ENCODE results near the gene ZNF324B.
"Not testable (repeated sequence)": the region's sequence is repeated elsewhere in the genome, so short reads cannot be mapped to it uniquely, and the experiment has no call there.

Gene ZNF324B

GRCh38 chr19:58451358-58452101 lies at the start of gene ZNF324B:
Gene ZNF324B, plus strand, starts transcription at chr19:58451622. Its CDS starts 2,080 bp downstream, at chr19:58453702.
- peak; percentile 82 to 92 (median 86) for DNase-seq (ENCODE audit: low read depth in 2 of 3, low spot score in 2 of 3)

- no peak for DNase-seq (ENCODE audit: low read depth in 2 of 3, low spot score in 2 of 3)
Observed at GRCh38 chr19:58401840-58402421, 49.5 kb upstream of the ZNF324B start.

GRCh38 chr19:58403920-58404478 lies 47.4 kb upstream of the ZNF324B start:
- not testable (repeated sequence) for DNase-seq (ENCODE audit: low read depth in 2 of 3, low spot score in 2 of 3)

- no peak for DNase-seq (ENCODE audit: low read depth in 2 of 3, low spot score in 2 of 3)
Observed at GRCh38 chr19:58406818-58407657, 44.4 kb upstream of the ZNF324B start.

GRCh38 chr19:58407658-58408151 lies 43.7 kb upstream of the ZNF324B start:
- DNase-seq (ENCODE audit: low read depth in 2 of 3, low spot score in 2 of 3): no peak

- DNase-seq (ENCODE audit: low read depth in 2 of 3, low spot score in 2 of 3): peak; percentile 78 to 90 (median 88)
Observed at GRCh38 chr19:58408152-58409009, 43.0 kb upstream of the ZNF324B start, which contains the start of gene ZNF584. Gene ZNF584, plus strand, starts transcription at chr19:58408649. Its CDS starts 499 bp downstream, at chr19:58409148.

GRCh38 chr19:58409010-58409790 lies 42.2 kb upstream of the ZNF324B start:
- no peak for DNase-seq (ENCODE audit: low read depth in 2 of 3, low spot score in 2 of 3)

GRCh38 chr19:58416604-58417003 lies 34.8 kb upstream of the ZNF324B start:
- DNase-seq (ENCODE audit: low read depth in 2 of 3, low spot score in 2 of 3): no peak

GRCh38 chr19:58417071-58417470 lies 34.4 kb upstream of the ZNF324B start:
- no peak for DNase-seq (ENCODE audit: low read depth in 2 of 3, low spot score in 2 of 3)

GRCh38 chr19:58428617-58429016 lies 22.8 kb upstream of the ZNF324B start:
- DNase-seq (ENCODE audit: low read depth in 2 of 3, low spot score in 2 of 3): no peak

GRCh38 chr19:58429745-58430144 lies 21.7 kb upstream of the ZNF324B start:
- no peak for DNase-seq (ENCODE audit: low read depth in 2 of 3, low spot score in 2 of 3)

- no peak for DNase-seq (ENCODE audit: low read depth in 2 of 3, low spot score in 2 of 3)
Observed at GRCh38 chr19:58434217-58434616, 17.2 kb upstream of the ZNF324B start.

GRCh38 chr19:58439576-58440554 lies 11.6 kb upstream of the ZNF324B start, which contains the start of gene ZNF132:
Gene ZNF132, minus strand, starts transcription at chr19:58440153. Its CDS starts 332 bp downstream, at chr19:58439821.
- peak; percentile 63 to 88 (median 80) for DNase-seq (ENCODE audit: low read depth in 2 of 3, low spot score in 2 of 3)

- DNase-seq (ENCODE audit: low read depth in 2 of 3, low spot score in 2 of 3): no peak
Observed at GRCh38 chr19:58440556-58440955, 10.9 kb upstream of the ZNF324B start.

GRCh38 chr19:58442986-58443385 lies 8.4 kb upstream of the ZNF324B start:
- DNase-seq (ENCODE audit: low read depth in 2 of 3, low spot score in 2 of 3): not testable (repeated sequence)

GRCh38 chr19:58448860-58449259 lies 2.6 kb upstream of the ZNF324B start:
- DNase-seq (ENCODE audit: low read depth in 2 of 3, low spot score in 2 of 3): not testable (repeated sequence)

- DNase-seq (ENCODE audit: low read depth in 2 of 3, low spot score in 2 of 3): not testable (repeated sequence)
Observed at GRCh38 chr19:58449980-58450379, 1.4 kb upstream of the ZNF324B start.

- DNase-seq (ENCODE audit: low read depth in 2 of 3, low spot score in 2 of 3): no peak
Observed at GRCh38 chr19:58450856-58451357, 515 bp upstream of the ZNF324B start.
